ENCODE data around the gene CDH23. TPM values are rescaled to one million over a fixed set of nuclear protein-coding genes. Genes with fewer than 3 reads are reported as not detected.

Gene CDH23
- total RNA-seq, 4 donors from 2014 or later, result 13.8 to 20.1 (median 17.3) TPM

GRCh38 chr10:71447676-71448075 is 51.0 kb downstream of the CDH23 start:
- no peaks in the 10 kb centered on the region for H3K9me3 ChIP-seq
- H3K4me3 ChIP-seq, result no peak overlapping the region
- H3K4me1 ChIP-seq, result no peaks in the 10 kb centered on the region
- H3K27me3 ChIP-seq, result no peaks in the 10 kb centered on the region
- TF ChIP-seq EP300 (IDR thresholded peaks at IDR 0.05) (no peak), POLR2A (IDR thresholded peaks at IDR 0.05) (no peak)
- TF ChIP-seq, protein P1, sequence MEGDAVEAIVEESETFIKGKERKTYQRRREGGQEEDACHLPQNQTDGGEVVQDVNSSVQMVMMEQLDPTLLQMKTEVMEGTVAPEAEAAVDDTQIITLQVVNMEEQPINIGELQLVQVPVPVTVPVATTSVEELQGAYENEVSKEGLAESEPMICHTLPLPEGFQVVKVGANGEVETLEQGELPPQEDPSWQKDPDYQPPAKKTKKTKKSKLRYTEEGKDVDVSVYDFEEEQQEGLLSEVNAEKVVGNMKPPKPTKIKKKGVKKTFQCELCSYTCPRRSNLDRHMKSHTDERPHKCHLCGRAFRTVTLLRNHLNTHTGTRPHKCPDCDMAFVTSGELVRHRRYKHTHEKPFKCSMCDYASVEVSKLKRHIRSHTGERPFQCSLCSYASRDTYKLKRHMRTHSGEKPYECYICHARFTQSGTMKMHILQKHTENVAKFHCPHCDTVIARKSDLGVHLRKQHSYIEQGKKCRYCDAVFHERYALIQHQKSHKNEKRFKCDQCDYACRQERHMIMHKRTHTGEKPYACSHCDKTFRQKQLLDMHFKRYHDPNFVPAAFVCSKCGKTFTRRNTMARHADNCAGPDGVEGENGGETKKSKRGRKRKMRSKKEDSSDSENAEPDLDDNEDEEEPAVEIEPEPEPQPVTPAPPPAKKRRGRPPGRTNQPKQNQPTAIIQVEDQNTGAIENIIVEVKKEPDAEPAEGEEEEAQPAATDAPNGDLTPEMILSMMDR (IDR thresholded peaks at IDR 0.05), result no peak
- 73 to 75% methylated on average over 2 of the region's 2 CpGs for WGBS, 2 donors
- no peak for DNase-seq (ENCODE audit: low spot score in 2 of 2)
- no peaks in the 10 kb centered on the region for H3K36me3 ChIP-seq
- H3K27ac ChIP-seq, result no peak overlapping the region

DNA sequence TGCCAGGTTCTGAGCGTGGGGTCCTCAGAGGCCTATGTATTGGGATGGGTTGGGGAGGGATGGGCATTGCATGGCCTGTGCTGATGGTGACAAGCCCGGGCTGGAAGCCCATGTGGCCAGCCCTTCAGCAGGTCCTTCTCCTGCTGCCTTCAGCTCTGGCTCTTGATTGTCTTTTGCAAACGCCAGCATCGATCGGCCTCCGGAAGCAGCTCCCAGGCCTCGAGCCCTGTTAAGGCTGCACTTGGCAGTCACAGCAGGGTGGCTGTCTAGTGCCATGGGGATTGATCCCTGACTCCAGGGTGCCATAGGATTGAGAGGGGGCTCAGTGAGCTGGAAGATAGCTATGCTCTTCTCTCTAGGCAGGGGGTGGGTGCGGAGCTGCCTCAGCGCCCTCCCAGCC is 51.4 kb downstream of the CDH23 start:
- Histone ChIP-seq H3K4me1 (no peaks in the 10 kb centered on the region), H3K27me3 (no peaks in the 10 kb centered on the region), H3K9me3 (no peaks in the 10 kb centered on the region), H3K27ac (no peak overlapping the region), H3K4me3 (no peak overlapping the region), H3K36me3 (no peaks in the 10 kb centered on the region)
- TF ChIP-seq EP300 (IDR thresholded peaks at IDR 0.05) (no peak), POLR2A (IDR thresholded peaks at IDR 0.05) (no peak)
- TF ChIP-seq, protein P1 (IDR thresholded peaks at IDR 0.05), result no peak
- 92 to 94% methylated on average over 9 of the region's 9 CpGs for WGBS, 2 donors
- no peak for DNase-seq (ENCODE audit: low spot score in 2 of 2)

DNA sequence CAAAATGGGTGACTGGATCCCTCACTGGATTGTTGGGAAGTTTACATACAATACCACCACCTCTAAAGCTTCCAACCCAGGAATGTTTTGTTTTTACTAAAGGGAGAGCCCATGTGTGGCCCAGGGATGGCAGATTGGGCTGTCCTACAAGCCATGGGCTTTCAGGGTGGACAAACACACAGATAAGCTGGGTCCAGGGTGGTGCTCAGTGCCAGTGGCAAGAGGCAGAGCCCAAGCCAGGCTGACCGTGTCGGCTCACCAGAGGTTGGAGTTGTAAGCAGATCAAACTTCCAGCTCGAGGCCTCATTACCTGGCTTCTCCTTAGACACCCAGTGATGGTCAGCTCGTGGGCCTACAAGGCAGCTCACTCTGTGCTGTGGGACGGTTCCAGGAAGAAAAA is 52.3 kb downstream of the CDH23 start:
- Histone ChIP-seq H3K4me3 (no peak overlapping the region), H3K36me3 (no peaks in the 10 kb centered on the region), H3K4me1 (no peaks in the 10 kb centered on the region), H3K27ac (no peak overlapping the region), H3K9me3 (no peaks in the 10 kb centered on the region), H3K27me3 (no peaks in the 10 kb centered on the region)
- no peak for DNase-seq (ENCODE audit: low spot score in 2 of 2)
- 86% methylated on average over 5 of the region's 5 CpGs for WGBS, 2 donors
- TF ChIP-seq POLR2A (IDR thresholded peaks at IDR 0.05) (no peak), EP300 (IDR thresholded peaks at IDR 0.05) (no peak)
- TF ChIP-seq, protein P1 (IDR thresholded peaks at IDR 0.05), result no peak

DNA sequence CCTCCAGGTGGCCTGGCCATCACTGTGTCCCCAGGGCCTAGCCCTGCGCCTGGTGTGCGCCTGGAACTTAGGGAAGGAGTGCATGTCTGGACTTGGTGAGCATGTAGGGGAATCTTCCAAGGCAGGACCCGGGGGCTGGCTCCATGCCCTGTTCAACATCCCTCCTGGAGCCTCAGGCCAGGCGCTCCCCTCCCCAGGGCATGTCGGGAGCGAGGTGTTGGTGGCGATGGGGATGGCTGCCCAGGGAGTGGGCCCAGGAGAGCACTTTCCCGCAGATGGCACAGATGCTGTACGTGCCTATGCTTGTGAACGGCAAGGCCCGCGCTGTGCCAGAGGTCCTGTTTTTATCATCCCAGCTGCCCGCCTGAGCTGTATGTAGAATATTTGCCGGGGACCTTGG is 55.0 kb downstream of the CDH23 start:
- Histone ChIP-seq H3K27me3 (no peaks in the 10 kb centered on the region), H3K9me3 (no peaks in the 10 kb centered on the region), H3K4me3 (no peak overlapping the region), H3K4me1 (no peaks in the 10 kb centered on the region), H3K27ac (no peak overlapping the region), H3K36me3 (no peaks in the 10 kb centered on the region)
- DNase-seq (ENCODE audit: low spot score in 2 of 2), result no peak
- WGBS, 2 donors, result 88 to 93% methylated on average over 11 to 14 of the region's 14 CpGs
- TF ChIP-seq POLR2A (IDR thresholded peaks at IDR 0.05) (no peak), EP300 (IDR thresholded peaks at IDR 0.05) (no peak)
- TF ChIP-seq, protein P1 (IDR thresholded peaks at IDR 0.05), result no peak

- Histone ChIP-seq H3K4me1 (no peaks in the 10 kb centered on the region), H3K27me3 (no peaks in the 10 kb centered on the region), H3K27ac (no peak overlapping the region), H3K9me3 (no peaks in the 10 kb centered on the region), H3K36me3 (no peaks in the 10 kb centered on the region), H3K4me3 (no peak overlapping the region)
- TF ChIP-seq POLR2A (IDR thresholded peaks at IDR 0.05) (no peak), EP300 (IDR thresholded peaks at IDR 0.05) (no peak)
- TF ChIP-seq, protein P1 (IDR thresholded peaks at IDR 0.05), result no peak
- DNase-seq (ENCODE audit: low spot score in 2 of 2), result no peak
- 75 to 86% methylated on average over 10 to 12 of the region's 12 CpGs for WGBS, 2 donors
Observed at GRCh38 chr10:71453186-71453585, 56.5 kb downstream of the CDH23 start.
